Peyer's patch (tissue), 4 donors: Measurements from ENCODE around the gene DUSP28. TPM values are rescaled to one million over a fixed set of nuclear protein-coding genes. Genes with fewer than 3 reads are reported as not detected.

Source experiments
- DNase-seq, 3 donors: peaks; one replicate each; pipeline ENCODE4 v3.0.0-alpha.2; 2017 to 2019
- H3K27ac ChIP-seq, 4 donors: fragments of 200-600 bp; sonication (generic); one replicate each; pipeline ENCODE4 v1.5.1; 2016 to 2019
- H3K27me3 ChIP-seq, 2 donors: fragments of 200-600 bp; sonication (generic); one replicate each; pipeline ENCODE4 v1.5.1; 2019
- H3K36me3 ChIP-seq, 3 donors: fragments of 200-600 bp; sonication (generic); one replicate each; pipeline ENCODE4 v1.5.1; 2016 to 2019
- H3K4me1 ChIP-seq, 4 donors: fragments of 200-600 bp; sonication (generic); one replicate each; pipeline ENCODE4 v1.5.1; 2016 to 2019
- H3K4me3 ChIP-seq, 4 donors: fragments of 200-600 bp; sonication (generic); 1 replicate in 3 of 4; 2 replicates in 1 of 4; pipeline ENCODE4 v1.5.1; 2016 to 2019; ENCODE audit warnings: mild to moderate bottlenecking in 1 of 4
- H3K9me3 ChIP-seq, 4 donors: fragments of 200-600 bp; sonication (generic); one replicate each; pipeline ENCODE4 v1.5.1; 2016 to 2019; ENCODE audit warnings: mild to moderate bottlenecking in 1 of 4
- POLR2A ChIP-seq, 2 donors: fragments of 450-650 bp; IDR thresholded peaks; one replicate each; pipeline ENCODE4 v1.5.1; 2017; ENCODE audit warnings: antibody characterized with exemption in 2 of 2, mild to moderate bottlenecking in 2 of 2, moderate library complexity in 2 of 2
- total RNA-seq, 4 donors: library from RNA; depleted of rRNA; stranded (reverse); fragments of >200 nt; gene quantifications; one replicate each; pipeline ENCODE4 v1.1.0, GENCODE V29; 2016
- TF ChIP-seq, protein P1 (sequence below), 6 experiments: fragments of 450-650 bp in 4 of 6; fragments of 200-600 bp in 2 of 6; sonication (generic) in 1 of 6; IDR thresholded peaks; one replicate each; pipeline ENCODE4 v1.5.1; 2017 to 2019; ENCODE audit warnings: antibody characterized with exemption in 6 of 6, mild to moderate bottlenecking in 3 of 6, moderate library complexity in 1 of 6

Gene DUSP28
- total RNA-seq, 4 donors from 2014 or later: 4.2 to 10.1 (median 7.1) TPM

DNA sequence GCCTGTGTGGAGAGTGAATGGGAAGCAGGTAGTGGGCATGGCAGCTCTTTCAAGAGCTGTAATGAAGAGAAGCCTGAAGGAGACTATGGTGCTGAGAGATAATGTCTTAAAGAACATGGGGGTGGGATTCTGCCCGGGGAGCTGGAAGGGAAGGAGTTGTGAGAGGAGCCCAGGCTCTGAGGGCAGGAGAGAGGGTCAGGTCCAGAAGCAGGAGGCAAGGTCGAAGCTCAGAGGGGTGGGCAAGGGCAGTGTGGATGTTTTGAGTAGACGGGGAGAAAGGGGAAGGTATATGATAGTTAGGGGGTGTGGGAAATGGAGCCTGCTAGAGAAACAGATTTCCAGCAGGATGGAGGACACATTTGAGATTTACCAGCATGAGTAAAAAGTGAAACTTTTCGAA is 28.5 kb downstream of the DUSP28 start:
- no peak overlapping the region for H3K4me3 ChIP-seq
- peaks cover 0 to 38% (median 0%) of the 10 kb centered on the region in 3 donors for H3K36me3 ChIP-seq
- H3K9me3 ChIP-seq: no peaks in the 10 kb centered on the region
- DNase-seq: peak in 1 of 3 donors; percentile 19
- no peaks in the 10 kb centered on the region for H3K27me3 ChIP-seq
- peaks cover 15 to 31% (median 17%) of the 10 kb centered on the region in 4 donors for H3K4me1 ChIP-seq
- H3K27ac ChIP-seq: no peak overlapping the region
- no peak for TF ChIP-seq POLR2A (IDR thresholded peaks at IDR 0.05)
- TF ChIP-seq, protein P1, sequence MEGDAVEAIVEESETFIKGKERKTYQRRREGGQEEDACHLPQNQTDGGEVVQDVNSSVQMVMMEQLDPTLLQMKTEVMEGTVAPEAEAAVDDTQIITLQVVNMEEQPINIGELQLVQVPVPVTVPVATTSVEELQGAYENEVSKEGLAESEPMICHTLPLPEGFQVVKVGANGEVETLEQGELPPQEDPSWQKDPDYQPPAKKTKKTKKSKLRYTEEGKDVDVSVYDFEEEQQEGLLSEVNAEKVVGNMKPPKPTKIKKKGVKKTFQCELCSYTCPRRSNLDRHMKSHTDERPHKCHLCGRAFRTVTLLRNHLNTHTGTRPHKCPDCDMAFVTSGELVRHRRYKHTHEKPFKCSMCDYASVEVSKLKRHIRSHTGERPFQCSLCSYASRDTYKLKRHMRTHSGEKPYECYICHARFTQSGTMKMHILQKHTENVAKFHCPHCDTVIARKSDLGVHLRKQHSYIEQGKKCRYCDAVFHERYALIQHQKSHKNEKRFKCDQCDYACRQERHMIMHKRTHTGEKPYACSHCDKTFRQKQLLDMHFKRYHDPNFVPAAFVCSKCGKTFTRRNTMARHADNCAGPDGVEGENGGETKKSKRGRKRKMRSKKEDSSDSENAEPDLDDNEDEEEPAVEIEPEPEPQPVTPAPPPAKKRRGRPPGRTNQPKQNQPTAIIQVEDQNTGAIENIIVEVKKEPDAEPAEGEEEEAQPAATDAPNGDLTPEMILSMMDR (IDR thresholded peaks at IDR 0.05): no peak

DNA sequence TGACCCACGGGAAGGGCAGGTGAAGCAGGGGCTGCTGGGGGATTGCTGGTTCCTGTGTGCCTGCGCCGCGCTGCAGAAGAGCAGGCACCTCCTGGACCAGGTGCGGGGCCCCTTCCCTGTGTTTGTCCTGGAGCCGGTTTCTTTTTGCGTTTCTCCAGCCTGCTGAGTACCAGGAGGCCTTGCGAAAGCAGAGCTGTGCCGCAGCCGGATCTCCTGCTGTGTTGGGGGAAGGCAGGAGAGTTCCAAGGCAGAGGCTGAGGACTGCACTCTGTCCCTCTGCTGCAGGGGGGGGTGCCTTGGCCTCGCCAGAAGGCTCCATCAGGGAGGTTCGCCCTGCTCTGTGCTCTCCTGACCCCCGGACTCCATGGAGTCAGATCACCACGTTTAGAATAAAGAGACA is 29.2 kb downstream of the DUSP28 start:
- no peak overlapping the region for H3K4me3 ChIP-seq
- H3K9me3 ChIP-seq: no peaks in the 10 kb centered on the region
- no peak for TF ChIP-seq POLR2A (IDR thresholded peaks at IDR 0.05)
- TF ChIP-seq, protein P1 (IDR thresholded peaks at IDR 0.05): no peak
- peaks cover 0 to 38% (median 0%) of the 10 kb centered on the region in 3 donors for H3K36me3 ChIP-seq
- no peaks in the 10 kb centered on the region for H3K27me3 ChIP-seq
- no peak overlapping the region for H3K27ac ChIP-seq
- H3K4me1 ChIP-seq: peaks cover 15 to 28% (median 17%) of the 10 kb centered on the region in 4 donors
- DNase-seq: no peak

DNA sequence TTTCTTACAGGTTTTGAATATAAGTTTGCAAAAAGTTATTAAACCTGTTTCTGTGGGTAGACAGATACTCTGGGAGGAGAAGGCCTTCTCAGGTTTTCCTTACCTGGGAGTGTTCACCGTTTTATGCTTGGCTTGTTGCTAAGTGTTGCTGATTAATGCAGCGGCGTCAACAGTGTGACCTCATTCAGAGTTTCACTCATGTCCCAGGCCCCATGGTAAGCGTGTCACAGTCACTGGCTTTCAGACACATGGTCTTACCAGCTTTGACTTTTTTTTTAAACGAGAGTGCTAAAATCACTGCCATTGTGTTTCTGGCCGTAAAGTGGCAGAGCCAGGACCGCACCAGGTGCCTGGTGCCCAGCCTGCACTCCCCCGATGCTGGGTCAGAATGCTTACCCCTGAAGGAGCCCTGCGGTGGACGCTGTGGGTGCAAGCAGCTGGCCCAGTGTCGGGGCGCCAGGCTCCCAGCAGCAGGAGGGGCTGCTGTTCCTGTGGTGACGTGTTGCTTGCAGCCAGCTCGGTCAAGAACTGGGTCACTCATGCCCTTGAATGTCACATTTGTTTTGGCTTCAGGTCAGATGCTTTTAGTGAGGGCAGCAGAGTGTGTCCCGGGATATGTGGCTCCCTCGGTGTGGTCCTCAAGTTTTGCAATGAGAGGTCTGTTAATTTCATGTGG is 29.8 kb downstream of the DUSP28 start:
- peak in 1 of 3 donors; percentile 19 for DNase-seq
- no peaks in the 10 kb centered on the region for H3K27me3 ChIP-seq
- no peak for TF ChIP-seq POLR2A (IDR thresholded peaks at IDR 0.05)
- TF ChIP-seq, protein P1 (IDR thresholded peaks at IDR 0.05): no peak
- no peaks in the 10 kb centered on the region for H3K9me3 ChIP-seq
- H3K36me3 ChIP-seq: peaks cover 0 to 44% (median 0%) of the 10 kb centered on the region in 3 donors
- H3K4me1 ChIP-seq: peaks cover 11 to 22% (median 15%) of the 10 kb centered on the region in 4 donors
- no peak overlapping the region for H3K4me3 ChIP-seq
- H3K27ac ChIP-seq: no peak overlapping the region

DNA sequence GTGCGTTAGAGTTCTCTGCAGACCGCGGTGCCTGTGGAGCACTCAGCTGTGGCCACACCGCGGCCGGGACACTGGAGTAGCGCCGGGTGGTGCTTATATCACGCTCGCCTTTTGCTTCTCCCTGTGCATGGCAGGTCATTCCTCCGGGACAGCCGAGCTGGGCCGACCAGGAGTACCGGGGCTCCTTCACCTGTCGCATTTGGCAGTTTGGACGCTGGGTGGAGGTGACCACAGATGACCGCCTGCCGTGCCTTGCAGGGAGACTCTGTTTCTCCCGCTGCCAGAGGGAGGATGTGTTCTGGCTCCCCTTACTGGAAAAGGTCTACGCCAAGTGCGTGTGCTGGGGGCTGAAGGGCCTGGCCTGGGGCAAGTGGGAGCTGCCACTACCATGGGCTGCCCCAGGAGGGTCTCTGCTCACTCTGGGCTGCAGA is 30.5 kb downstream of the DUSP28 start:
- peaks cover 0 to 50% (median 0%) of the 10 kb centered on the region in 3 donors for H3K36me3 ChIP-seq
- no peak overlapping the region for H3K4me3 ChIP-seq
- H3K9me3 ChIP-seq: no peaks in the 10 kb centered on the region
- H3K27me3 ChIP-seq: no peaks in the 10 kb centered on the region
- H3K4me1 ChIP-seq: peaks cover 6 to 15% (median 9%) of the 10 kb centered on the region in 4 donors
- H3K27ac ChIP-seq: no peak overlapping the region
- TF ChIP-seq, protein P1 (IDR thresholded peaks at IDR 0.05): no peak
- TF ChIP-seq POLR2A (IDR thresholded peaks at IDR 0.05): no peak
- DNase-seq: peak in 1 of 3 donors; percentile 34

DNA sequence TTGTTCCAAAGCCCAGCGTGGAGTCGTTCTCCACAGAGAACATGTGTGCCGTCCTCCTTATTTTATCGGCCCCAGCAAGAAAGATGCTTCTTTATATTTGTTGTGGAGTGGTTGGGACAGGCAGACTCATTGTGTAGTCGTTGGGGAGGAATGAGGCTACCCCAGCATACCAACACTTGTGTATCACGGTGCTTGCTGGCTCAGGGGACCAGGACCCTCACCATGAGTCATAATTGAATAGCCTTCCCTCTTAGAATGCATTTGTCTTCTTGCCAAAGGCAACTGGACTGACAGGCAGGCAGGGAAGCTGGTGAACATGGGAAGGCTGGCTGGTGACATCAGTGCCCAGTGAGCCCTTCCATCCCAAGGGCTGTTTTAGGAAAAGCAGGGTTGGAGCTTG is 31.1 kb downstream of the DUSP28 start:
- no peak for TF ChIP-seq POLR2A (IDR thresholded peaks at IDR 0.05)
- TF ChIP-seq, protein P1 (IDR thresholded peaks at IDR 0.05): no peak
- Histone ChIP-seq H3K27ac (no peak overlapping the region), H3K9me3 (no peaks in the 10 kb centered on the region), H3K27me3 (no peaks in the 10 kb centered on the region), H3K4me3 (no peak overlapping the region), H3K36me3 (peaks cover 0 to 55% (median 0%) of the 10 kb centered on the region in 3 donors), H3K4me1 (peaks cover 6 to 14% (median 9%) of the 10 kb centered on the region in 4 donors)
- DNase-seq: no peak
